Muscle of back (tissue), 11 donors: ENCODE results near the gene FBXL15. TPM values are rescaled to one million over a fixed set of nuclear protein-coding genes. Genes with fewer than 3 reads are reported as not detected.

Experiments
- DNase-seq, 3 donors: peaks; one replicate each; pipeline versions ENCODE4 v3.0.0 to v3.0.0-alpha.2; 2013
- polyA plus RNA-seq, 10 donors: library from polyadenylated mRNA; unstranded; fragments of 120-200 nt; gene quantifications; one replicate each; pipeline ENCODE4 v1.2.1, GENCODE V29; 2013; ENCODE audit not compliant: insufficient read length in 10 of 10

Gene FBXL15
- polyA plus RNA-seq, 10 donors = 3.2 to 7.8 (median 4.8) TPM

DNA sequence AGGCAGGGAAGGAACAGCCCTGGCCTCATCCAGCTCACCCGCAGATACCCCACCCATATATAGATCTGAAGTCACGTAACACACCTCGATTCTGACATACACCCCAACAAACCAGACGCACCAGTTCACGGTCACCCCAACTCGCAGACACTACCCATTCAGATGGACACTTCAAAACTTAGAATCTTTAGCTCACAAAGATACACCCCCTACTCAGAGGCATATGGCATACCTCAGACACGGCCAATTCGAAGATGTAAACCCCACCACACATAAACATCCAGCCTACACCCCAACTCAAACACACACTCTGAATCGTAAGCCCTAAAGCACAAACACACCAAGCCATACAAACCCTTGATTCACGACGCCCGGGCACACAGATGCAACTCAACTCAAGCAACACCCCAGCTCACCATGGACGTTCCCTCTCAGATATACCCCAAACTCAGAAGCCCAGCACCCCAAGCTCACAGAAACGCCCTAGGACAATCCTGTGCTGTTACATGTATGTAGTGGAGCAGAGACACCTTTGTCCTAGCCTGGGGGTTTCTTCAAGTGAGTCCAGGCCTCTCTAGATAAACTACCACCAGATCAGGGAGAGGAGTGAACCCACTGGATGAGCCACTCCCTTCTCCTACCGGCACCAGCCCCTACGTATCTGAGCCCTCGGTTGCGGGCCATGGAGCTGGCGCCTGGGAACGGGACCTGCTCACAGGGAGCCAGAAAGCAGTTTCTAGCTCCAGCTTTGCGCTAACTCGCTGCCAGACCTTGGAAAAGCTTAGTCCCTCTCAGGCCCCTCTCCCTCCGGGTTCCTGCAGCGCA, 10.8 kb upstream of the FBXL15 start:
- no peak for DNase-seq

GRCh38 chr10:102410429-102411073, 10.1 kb upstream of the FBXL15 start:
- peak in 2 of 3 donors; percentile 76 to 90 for DNase-seq

DNA sequence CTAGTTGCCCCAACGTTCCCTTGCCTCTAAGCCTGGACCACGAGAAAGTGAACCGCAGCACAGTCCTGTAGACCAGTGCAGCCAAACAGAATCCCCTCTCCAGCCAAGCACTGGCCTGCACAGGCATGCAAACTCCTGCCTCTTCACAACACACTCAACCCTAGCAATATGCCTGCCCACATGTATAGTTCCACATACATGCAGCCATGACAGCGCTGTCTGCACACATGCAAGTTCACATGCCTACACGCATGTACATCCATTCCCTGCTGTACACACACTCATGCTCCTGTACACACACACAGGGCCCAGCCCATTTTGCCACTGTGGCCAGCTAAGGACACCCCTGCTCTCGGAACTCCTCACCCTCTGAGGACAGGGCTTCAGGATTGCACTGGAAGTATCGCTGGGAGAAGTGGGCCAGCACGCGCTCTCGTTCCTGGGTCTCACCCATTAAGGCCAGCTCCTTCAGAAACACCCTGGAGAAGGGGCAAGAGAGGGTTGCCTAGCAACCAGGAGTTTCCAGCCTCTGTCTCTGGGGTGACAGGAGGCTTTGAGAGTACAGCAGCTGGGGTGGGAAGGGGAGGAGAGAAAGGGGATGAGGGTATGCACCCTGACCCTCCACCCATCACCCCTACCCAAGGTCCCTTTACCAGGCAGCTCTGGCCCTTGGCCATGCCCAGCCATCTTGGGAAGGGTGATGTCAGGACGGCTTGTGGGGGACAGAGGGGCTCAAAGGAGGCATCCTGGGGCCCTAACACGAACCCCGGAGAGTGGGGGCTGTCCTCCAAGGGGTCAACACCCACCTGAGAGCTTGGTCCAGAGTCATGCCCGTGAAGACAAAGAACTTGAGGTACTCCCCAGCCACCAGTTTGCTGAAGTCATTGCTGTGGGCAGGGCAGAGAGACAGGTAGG, 9.0 kb upstream of the FBXL15 start:
- no peak for DNase-seq

DNA sequence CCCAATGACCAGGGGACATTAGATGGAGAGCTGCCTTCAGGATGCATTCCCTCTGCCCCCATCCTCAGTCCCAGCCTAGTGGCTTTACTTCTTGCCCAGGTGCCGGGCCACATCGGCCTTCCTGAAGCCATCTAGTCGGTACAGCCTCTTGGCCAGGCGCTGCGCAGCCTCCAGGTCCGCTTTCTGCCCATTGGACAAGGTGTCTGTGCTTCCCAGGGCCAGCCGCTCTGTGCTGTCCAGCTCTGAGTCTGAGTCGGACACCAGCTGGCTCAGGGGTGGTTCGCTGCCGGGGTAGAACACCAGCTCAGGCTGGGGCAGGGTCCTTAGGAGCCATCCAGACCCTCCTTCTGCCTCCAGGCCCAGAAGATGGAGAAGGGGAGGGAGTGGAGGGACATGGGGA, 8.3 kb upstream of the FBXL15 start:
- DNase-seq = no peak

- DNase-seq = no peak
Measured at GRCh38 chr10:102413053-102413705, 7.5 kb upstream of the FBXL15 start.

DNA sequence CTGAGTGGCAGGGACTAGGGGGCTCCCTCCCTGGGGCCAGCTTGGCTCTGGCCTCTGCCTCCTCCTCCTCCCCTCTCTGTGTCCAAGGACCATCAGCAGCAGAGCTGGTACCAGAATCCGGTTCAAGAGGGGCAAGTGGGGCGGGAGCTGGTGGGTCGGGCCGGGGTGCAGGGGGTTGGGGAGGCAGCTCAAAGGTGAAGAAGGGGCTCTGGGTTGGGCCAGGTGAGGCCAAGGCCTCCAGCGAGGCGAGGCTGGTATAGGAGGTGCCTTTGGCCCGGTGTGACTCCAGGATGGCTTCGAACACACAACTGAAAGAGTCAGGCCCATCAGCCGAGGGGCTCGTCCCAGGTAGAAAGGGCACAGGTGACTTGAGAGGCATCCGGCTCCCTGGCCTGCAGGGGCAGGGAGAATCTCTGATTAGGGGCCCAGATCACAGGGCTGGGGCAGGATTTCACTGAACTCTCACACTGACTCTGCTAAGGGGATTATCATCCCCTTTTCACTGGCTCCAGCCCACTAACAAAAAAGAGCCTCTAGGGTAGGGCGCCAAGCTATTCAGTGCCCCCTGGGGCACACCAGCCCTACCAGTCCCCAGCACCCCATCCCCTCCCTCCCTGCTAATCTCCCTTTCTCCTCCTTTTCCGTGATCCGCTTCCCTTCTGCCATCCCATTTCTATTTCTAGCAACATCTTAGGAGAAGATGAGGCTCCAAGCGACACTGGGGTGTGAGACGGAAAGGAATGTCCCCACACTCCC, 6.7 kb upstream of the FBXL15 start:
- no peak for DNase-seq

GRCh38 chr10:102414749-102415148, 5.9 kb upstream of the FBXL15 start:
- no peak for DNase-seq

DNA sequence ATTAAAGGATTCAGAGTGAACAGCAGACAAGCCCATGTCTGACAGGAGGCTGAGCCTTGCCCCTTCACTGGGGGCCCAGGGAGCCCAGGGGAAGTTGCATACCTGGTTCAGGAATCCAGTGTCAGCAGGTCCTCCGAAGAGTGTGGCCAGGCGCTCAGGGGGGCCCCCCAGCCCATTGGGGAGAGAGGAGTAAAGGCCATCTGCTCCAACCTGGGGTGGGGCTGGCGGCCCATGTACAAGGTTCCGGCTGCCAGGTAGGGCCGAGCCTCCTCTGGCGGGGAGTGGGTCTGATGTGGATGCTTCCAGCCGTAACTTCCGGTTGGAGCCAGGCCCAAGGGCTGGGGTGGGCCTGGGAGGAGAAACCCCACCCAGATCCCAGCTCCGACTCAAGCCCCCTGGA, 4.4 kb upstream of the FBXL15 start:
- DNase-seq = no peak

DNA sequence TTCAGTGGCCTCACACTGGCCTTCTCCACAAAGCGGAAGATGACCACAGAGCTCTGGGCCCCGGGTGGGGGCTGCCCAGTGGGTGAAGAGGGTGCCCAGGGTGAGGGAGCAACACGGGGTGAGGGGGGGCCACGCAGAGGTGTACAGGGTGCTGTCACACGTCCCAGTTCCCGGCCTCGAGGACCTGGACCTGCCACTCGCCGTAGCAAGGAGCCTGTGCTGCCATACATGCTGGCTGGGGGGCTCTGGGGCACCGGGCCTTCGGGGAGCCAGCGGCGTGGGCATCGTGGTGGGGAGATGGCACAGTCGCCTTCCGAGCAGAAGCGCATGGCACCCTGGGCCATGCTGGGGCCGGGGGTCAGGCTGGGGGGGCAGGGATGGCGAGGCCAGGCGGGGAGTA, 3.9 kb upstream of the FBXL15 start:
- DNase-seq = no peak

DNA sequence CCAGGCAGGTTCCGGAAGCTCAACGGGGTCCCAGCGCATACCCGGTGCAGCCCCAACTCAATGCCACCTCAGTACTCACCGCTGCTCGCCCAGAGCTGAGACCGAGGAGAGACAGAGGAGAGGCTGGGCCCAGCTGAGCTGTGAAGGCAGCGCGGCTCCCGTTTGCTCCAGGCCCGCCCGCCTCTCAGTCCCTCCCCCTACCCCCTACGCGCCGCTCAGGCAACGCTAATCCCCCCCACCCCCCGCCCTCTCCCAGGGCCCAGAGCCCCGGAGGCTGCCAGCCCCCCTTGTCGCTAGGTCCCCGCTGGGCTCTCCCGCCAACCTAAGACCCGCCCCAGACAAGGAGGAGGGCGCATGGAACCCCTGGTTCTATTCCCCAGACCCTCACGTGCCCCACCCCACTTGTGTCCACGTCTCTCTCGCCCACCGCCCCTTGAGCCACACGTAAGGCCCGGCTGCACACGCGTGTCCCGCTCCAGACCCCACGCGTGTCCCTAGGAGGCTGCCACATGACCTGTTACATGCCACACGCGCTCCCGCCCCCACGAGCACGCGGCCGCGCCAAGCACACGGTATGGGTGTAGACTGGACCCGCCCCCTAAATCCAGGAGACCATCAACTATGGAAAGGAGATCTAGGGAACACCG, 1.9 kb upstream of the FBXL15 start, which contains the start of gene PSD:
Gene PSD, minus strand, starts transcription at position 164 of the 647 bp plus-strand sequence. CDS start 1,747 bp downstream, outside the sequence.
- no peak for DNase-seq

- DNase-seq = peak in 2 of 3 donors; percentile 74 to 77
Measured at GRCh38 chr10:102419269-102420180, 1.1 kb upstream of the FBXL15 start.

DNA sequence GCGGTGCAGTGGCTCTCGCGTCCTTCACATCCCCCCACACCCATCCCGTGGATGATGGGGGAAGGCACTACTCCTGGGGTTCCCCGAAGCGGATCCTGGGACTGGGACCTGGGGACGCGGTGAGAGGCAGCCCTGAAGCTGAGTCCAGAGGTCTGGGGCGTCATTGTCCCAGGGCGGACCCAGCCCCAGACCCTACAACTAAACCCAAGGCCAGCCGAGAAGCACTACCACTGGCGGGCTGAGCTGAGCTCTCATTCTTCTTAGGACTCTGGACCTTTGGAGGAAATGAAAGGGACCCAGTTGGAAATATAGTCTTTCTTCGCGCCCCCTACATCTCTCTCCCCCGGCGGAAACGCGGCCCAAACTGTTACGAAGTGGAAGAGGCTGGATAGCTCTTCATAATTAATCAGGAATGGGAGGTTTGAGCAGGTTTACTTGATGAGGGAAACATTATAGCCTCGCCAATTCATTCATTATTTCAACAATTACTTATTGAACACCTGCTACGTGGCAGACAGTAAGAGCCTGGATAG, 389 bp upstream of the FBXL15 start:
- DNase-seq = no peak

- DNase-seq = no peak
Measured at GRCh38 chr10:102421507-102421756, 796 bp downstream of the FBXL15 start.

DNA sequence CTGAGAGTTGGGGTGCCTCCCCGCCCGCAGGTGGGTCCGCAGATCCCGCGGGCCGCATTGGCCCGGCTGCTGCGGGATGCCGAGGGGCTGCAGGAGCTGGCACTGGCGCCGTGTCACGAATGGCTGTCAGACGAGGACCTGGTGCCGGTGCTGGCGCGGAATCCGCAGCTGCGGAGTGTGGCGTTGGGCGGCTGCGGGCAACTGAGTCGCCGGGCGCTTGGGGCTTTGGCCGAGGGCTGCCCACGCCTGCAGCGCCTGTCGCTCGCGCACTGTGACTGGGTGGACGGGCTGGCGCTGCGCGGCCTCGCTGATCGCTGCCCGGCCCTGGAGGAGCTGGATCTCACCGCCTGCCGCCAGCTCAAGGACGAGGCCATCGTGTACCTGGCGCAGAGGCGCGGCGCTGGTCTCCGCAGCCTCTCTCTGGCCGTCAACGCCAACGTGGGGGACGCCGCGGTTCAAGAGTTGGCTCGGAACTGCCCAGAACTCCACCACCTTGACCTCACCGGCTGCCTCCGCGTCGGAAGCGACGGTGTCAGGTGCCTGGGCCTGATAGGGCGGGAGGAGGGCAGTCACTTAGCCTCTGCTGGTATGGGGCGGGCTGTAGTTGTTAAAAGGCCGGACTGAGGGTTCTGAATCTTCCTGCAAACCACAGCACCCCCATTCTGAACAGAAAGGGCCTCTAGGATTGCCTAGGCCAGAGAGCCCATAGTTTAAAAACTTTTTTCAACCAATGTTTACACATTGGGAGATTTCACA, 1.3 kb downstream of the FBXL15 start:
- peak in 1 of 3 donors; percentile 37 for DNase-seq

- peak; percentile 37 to 84 (median 71) for DNase-seq
Measured at GRCh38 chr10:102422545-102423129, 2.0 kb downstream of the FBXL15 start.

- DNase-seq = no peak
Measured at GRCh38 chr10:102423372-102423968, 2.8 kb downstream of the FBXL15 start.

DNA sequence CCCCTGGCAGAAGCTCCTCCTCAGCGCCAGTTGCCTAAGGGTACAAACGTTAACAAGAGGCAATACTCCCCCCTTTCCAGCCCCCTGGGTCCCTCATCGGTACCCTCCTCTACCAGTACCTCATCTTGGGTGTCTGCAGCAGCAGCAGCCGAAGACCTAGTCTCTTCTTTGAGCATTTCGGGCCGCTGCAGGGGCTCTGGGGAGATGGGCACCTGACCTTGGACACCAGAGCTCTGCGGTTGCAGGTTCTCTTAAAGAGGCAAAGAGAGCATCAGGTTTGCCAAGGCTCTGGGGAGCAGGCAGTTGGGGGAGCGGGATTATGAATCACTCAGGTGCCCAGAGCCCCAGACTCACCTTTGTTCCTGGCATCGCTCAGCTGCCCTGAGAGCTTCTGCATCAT, 3.5 kb downstream of the FBXL15 start:
- DNase-seq = no peak

GRCh38 chr10:102424916-102425315, 4.3 kb downstream of the FBXL15 start:
- DNase-seq = no peak
